Transverse colon (tissue), 4 donors: ENCODE measurements around the gene FAM98A.

Source experiments
- CTCF ChIP-seq, 5 experiments: fragments of 200-600 bp in 3 of 5; fragments of 450-650 bp in 2 of 5; sonication (generic) in 3 of 5; IDR thresholded peaks; 1 replicate in 2 of 5; 2 replicates in 3 of 5; pipeline ENCODE4 v1.5.1; 2016 to 2017; ENCODE audit warnings: antibody characterized with exemption in 5 of 5, inconsistent platforms in 3 of 5, mild to moderate bottlenecking in 2 of 5, moderate library complexity in 1 of 5
- POLR2A ChIP-seq: fragments of 450-650 bp; IDR thresholded peaks from one replicate; pipeline ENCODE4 v1.6.1; 2016; ENCODE audit warnings: antibody characterized with exemption, mild to moderate bottlenecking, moderate library complexity
- POLR2AphosphoS5 ChIP-seq, 3 donors: sonication (generic); formaldehyde crosslinking; IDR thresholded peaks; one replicate each; pipeline ENCODE4 v1.6.1; 2016; ENCODE audit warnings: antibody characterized with exemption in 3 of 3

- peak in 1 of 5 experiments; percentile 22 for TF ChIP-seq CTCF (IDR thresholded peaks at IDR 0.05)
- TF ChIP-seq POLR2AphosphoS5 (IDR thresholded peaks at IDR 0.05), result peak; percentile 55 to 67 (median 61)
- peak; percentile 49 for TF ChIP-seq POLR2A
Observed at GRCh38 chr2:33599175-33599942, at the start of gene FAM98A.
